Neural cell (in vitro differentiated cells): ENCODE results near the gene PCYT1A. TPM values are rescaled to one million over a fixed set of nuclear protein-coding genes. Genes with fewer than 3 reads are reported as not detected.

Experiments used
- H2AFZ ChIP-seq: fragments of 200-600, 300-800 bp; sonication (generic), shearing (Covaris generic); 2 replicates; pipeline ENCODE4 v1.6.0; 2014; ENCODE audit warnings: low read depth, mild to moderate bottlenecking, antibody characterized with exemption, low read length, moderate library complexity
- H3F3A ChIP-seq: fragments of 200-600 bp; shearing (Covaris generic); 2 replicates; pipeline ENCODE4 v1.6.1; 2016; ENCODE audit warnings: mild to moderate bottlenecking, moderate library complexity, mixed read lengths, antibody characterized with exemption, low read length; ENCODE audit not compliant: insufficient read depth, poor library complexity, severe bottlenecking
- H3K27ac ChIP-seq: fragments of 200-600, 300-800 bp; sonication (generic), shearing (Covaris generic); 2 replicates; pipeline ENCODE4 v1.5.1; 2014; ENCODE audit warnings: mild to moderate bottlenecking, low read length, moderate library complexity
- H3K27me3 ChIP-seq: fragments of 300-800, 200-600 bp; sonication (generic), shearing (Covaris generic); 2 replicates; pipeline ENCODE4 v1.6.0; 2014; ENCODE audit warnings: mild to moderate bottlenecking, low read depth, low read length, moderate library complexity; ENCODE audit not compliant: insufficient read depth
- H3K36me3 ChIP-seq: fragments of 300-800, 200-600 bp; sonication (generic), shearing (Covaris generic); 2 replicates; pipeline ENCODE4 v1.5.1; 2014; ENCODE audit warnings: mild to moderate bottlenecking, antibody characterized with exemption, low read length, moderate library complexity; ENCODE audit not compliant: insufficient read depth
- H3K4me2 ChIP-seq: fragments of 300-800, 200-600 bp; sonication (generic), shearing (Covaris generic); 2 replicates; pipeline ENCODE4 v1.6.0; 2014; ENCODE audit warnings: mild to moderate bottlenecking, low read length
- H3K4me3 ChIP-seq: fragments of 300-800, 200-600 bp; sonication (generic), shearing (Covaris generic); 2 replicates; pipeline ENCODE4 v1.5.1; 2014; ENCODE audit warnings: mild to moderate bottlenecking, low read length, moderate library complexity
- H3K79me2 ChIP-seq: fragments of 200-600 bp; shearing (Covaris generic); replicated peaks from 2 replicates; pipeline ENCODE4 v1.6.0; 2014; ENCODE audit warnings: mild to moderate bottlenecking, low read length, moderate library complexity; ENCODE audit not compliant: insufficient read depth
- H3K9ac ChIP-seq: fragments of 300-800, 200-600 bp; sonication (generic), shearing (Covaris generic); 2 replicates; pipeline ENCODE4 v1.6.1; 2016; ENCODE audit warnings: mild to moderate bottlenecking, low read length, mixed read lengths
- H3K9me2 ChIP-seq: fragments of 200-600 bp; shearing (Covaris generic); 2 replicates; pipeline ENCODE4 v1.6.1; 2016; ENCODE audit warnings: mild to moderate bottlenecking, low read length, mixed read lengths; ENCODE audit not compliant: insufficient read depth
- H3K9me3 ChIP-seq: fragments of 200-600, 300-800 bp; sonication (generic), shearing (Covaris generic); 2 replicates; pipeline ENCODE4 v1.6.1; 2016; ENCODE audit warnings: mild to moderate bottlenecking, mixed run types, low read length, moderate library complexity, mixed read lengths
- H4K20me1 ChIP-seq: fragments of 200-600 bp; shearing (Covaris generic); 2 replicates; pipeline ENCODE4 v1.6.1; 2016; ENCODE audit warnings: mild to moderate bottlenecking, mixed run types; ENCODE audit not compliant: insufficient read depth
- EP300 ChIP-seq: fragments of 450-650 bp; conservative IDR thresholded peaks from 2 replicates; pipeline ENCODE4 v1.6.1; 2014; ENCODE audit warnings: antibody characterized with exemption, mild to moderate bottlenecking, moderate library complexity; ENCODE audit not compliant: poor library complexity, severe bottlenecking
- EZH2 ChIP-seq: fragments of 200-600, 300-800 bp; shearing (Covaris generic), sonication (generic); IDR thresholded peaks from 2 replicates; pipeline ENCODE4 v1.6.1; 2014; ENCODE audit warnings: antibody characterized with exemption, low read length, borderline replicate concordance, mild to moderate bottlenecking; ENCODE audit not compliant: insufficient read depth, poor library complexity, severe bottlenecking
- MXI1 ChIP-seq: fragments of 450-650 bp; conservative IDR thresholded peaks from 2 replicates; pipeline ENCODE4 v1.6.1; 2014; ENCODE audit warnings: antibody characterized with exemption, mild to moderate bottlenecking; ENCODE audit not compliant: poor library complexity, severe bottlenecking
- POLR2AphosphoS5 ChIP-seq: IDR thresholded peaks from 2 replicates; pipeline ENCODE4 v1.6.1; 2012
- RAD21 ChIP-seq: fragments of 450-650 bp; conservative IDR thresholded peaks from 2 replicates; pipeline ENCODE4 v1.6.1; 2014; ENCODE audit warnings: antibody characterized with exemption, mild to moderate bottlenecking, moderate library complexity
- SMC3 ChIP-seq: fragments of 450-650 bp; conservative IDR thresholded peaks from 2 replicates; pipeline ENCODE4 v1.6.1; 2014; ENCODE audit warnings: antibody characterized with exemption, mild to moderate bottlenecking, moderate library complexity; ENCODE audit not compliant: poor library complexity
- TAF1 ChIP-seq: IDR thresholded peaks from 2 replicates; pipeline ENCODE4 v1.6.1; 2012; ENCODE audit warnings: low read depth
- polyA plus RNA-seq: library from polyadenylated mRNA; depleted of rRNA; stranded (reverse); fragments of >200 nt; gene quantifications from 2 replicates; pipeline ENCODE4 v1.2.3, GENCODE V29; 2014
- TF ChIP-seq, protein P1 (sequence below): IDR thresholded peaks from 2 replicates; pipeline ENCODE4 v1.6.1; 2012; ENCODE audit warnings: borderline replicate concordance
- TF ChIP-seq, protein P2 (sequence below): fragments of 450-650 bp; IDR thresholded peaks from 2 replicates; pipeline ENCODE4 v1.5.1; 2014; ENCODE audit warnings: antibody characterized with exemption, mild to moderate bottlenecking, moderate library complexity; ENCODE audit not compliant: poor library complexity, severe bottlenecking

PCYT1A gene
- polyA plus RNA-seq, 1 donor from 2014 or later: 21.7 TPM

DNA sequence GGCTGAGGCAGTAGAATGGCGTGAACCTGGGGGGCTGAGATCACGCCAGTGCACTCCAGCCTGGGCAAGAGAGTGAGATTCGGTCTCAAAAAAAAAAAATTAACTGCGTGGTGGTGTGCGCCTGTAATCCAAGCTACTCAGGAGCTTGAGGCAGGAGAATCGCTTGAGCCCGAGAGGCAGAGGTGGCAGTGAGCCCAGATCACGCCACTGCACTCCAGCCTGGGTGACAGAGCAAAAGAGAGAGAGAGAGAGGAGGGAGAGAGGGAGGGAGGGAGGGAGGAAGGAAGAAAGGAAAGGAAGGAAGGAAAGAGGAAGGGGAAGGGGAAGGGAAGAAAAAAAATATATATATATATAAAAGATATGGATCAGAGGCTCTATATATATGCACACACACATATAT lies 44.6 kb upstream of the PCYT1A start:
- no peaks in the 10 kb centered on the region for H3K36me3 ChIP-seq
- no peak overlapping the region for H3K9ac ChIP-seq
- no peaks in the 10 kb centered on the region for H3K9me3 ChIP-seq
- no peaks in the 10 kb centered on the region for H3K79me2 ChIP-seq
- no peak overlapping the region for H2AFZ ChIP-seq
- no peaks in the 10 kb centered on the region for H4K20me1 ChIP-seq
- H3K4me3 ChIP-seq: no peak overlapping the region
- TF ChIP-seq, protein P1, sequence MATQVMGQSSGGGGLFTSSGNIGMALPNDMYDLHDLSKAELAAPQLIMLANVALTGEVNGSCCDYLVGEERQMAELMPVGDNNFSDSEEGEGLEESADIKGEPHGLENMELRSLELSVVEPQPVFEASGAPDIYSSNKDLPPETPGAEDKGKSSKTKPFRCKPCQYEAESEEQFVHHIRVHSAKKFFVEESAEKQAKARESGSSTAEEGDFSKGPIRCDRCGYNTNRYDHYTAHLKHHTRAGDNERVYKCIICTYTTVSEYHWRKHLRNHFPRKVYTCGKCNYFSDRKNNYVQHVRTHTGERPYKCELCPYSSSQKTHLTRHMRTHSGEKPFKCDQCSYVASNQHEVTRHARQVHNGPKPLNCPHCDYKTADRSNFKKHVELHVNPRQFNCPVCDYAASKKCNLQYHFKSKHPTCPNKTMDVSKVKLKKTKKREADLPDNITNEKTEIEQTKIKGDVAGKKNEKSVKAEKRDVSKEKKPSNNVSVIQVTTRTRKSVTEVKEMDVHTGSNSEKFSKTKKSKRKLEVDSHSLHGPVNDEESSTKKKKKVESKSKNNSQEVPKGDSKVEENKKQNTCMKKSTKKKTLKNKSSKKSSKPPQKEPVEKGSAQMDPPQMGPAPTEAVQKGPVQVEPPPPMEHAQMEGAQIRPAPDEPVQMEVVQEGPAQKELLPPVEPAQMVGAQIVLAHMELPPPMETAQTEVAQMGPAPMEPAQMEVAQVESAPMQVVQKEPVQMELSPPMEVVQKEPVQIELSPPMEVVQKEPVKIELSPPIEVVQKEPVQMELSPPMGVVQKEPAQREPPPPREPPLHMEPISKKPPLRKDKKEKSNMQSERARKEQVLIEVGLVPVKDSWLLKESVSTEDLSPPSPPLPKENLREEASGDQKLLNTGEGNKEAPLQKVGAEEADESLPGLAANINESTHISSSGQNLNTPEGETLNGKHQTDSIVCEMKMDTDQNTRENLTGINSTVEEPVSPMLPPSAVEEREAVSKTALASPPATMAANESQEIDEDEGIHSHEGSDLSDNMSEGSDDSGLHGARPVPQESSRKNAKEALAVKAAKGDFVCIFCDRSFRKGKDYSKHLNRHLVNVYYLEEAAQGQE: no peak
- no peak for TF ChIP-seq EP300
- TF ChIP-seq EZH2: no peak
- TF ChIP-seq MXI1: no peak
- no peak for TF ChIP-seq RAD21
- no peak for TF ChIP-seq TAF1
- TF ChIP-seq POLR2AphosphoS5: no peak
- no peaks in the 10 kb centered on the region for H3K27me3 ChIP-seq
- no peaks in the 10 kb centered on the region for H3K9me2 ChIP-seq
- H3K27ac ChIP-seq: no peak overlapping the region
- no peak overlapping the region for H3K4me2 ChIP-seq
- no peaks in the 10 kb centered on the region for H3F3A ChIP-seq

- no peaks in the 10 kb centered on the region for H3K79me2 ChIP-seq
- H4K20me1 ChIP-seq: no peaks in the 10 kb centered on the region
- no peaks in the 10 kb centered on the region for H3K27me3 ChIP-seq
- H3K4me2 ChIP-seq: no peak overlapping the region
- H3K9ac ChIP-seq: no peak overlapping the region
- no peak overlapping the region for H2AFZ ChIP-seq
- no peaks in the 10 kb centered on the region for H3K36me3 ChIP-seq
- H3K4me3 ChIP-seq: no peak overlapping the region
- no peaks in the 10 kb centered on the region for H3F3A ChIP-seq
- no peaks in the 10 kb centered on the region for H3K9me3 ChIP-seq
- no peak overlapping the region for H3K27ac ChIP-seq
- TF ChIP-seq EZH2 (no peak), TAF1 (no peak), SMC3 (no peak), MXI1 (no peak)
- TF ChIP-seq, protein P1: no peak
- TF ChIP-seq, protein P2, sequence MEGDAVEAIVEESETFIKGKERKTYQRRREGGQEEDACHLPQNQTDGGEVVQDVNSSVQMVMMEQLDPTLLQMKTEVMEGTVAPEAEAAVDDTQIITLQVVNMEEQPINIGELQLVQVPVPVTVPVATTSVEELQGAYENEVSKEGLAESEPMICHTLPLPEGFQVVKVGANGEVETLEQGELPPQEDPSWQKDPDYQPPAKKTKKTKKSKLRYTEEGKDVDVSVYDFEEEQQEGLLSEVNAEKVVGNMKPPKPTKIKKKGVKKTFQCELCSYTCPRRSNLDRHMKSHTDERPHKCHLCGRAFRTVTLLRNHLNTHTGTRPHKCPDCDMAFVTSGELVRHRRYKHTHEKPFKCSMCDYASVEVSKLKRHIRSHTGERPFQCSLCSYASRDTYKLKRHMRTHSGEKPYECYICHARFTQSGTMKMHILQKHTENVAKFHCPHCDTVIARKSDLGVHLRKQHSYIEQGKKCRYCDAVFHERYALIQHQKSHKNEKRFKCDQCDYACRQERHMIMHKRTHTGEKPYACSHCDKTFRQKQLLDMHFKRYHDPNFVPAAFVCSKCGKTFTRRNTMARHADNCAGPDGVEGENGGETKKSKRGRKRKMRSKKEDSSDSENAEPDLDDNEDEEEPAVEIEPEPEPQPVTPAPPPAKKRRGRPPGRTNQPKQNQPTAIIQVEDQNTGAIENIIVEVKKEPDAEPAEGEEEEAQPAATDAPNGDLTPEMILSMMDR: no peak
- H3K9me2 ChIP-seq: no peaks in the 10 kb centered on the region
Observed at GRCh38 chr3:196327405-196327804, 39.9 kb upstream of the PCYT1A start.
